ENCODE data around the gene GNAQ.

GNAQ gene

GRCh38 chr9:77752554-77752953 is 279.1 kb downstream of the GNAQ start:
- no peak for TF ChIP-seq CTCF (IDR thresholded peaks at IDR 0.05; ENCODE audit: low read depth, low read length)
- no peak overlapping the region for H3K4me3 ChIP-seq (ENCODE audit: low read depth, low read length)

- peak; percentile 43; the same call in 1 of the 2 replicates for TF ChIP-seq CTCF (IDR thresholded peaks at IDR 0.05; ENCODE audit: low read depth, low read length)
- no peak overlapping the region for H3K4me3 ChIP-seq (ENCODE audit: low read depth, low read length)
Observed at GRCh38 chr9:77751341-77752091, 280.1 kb downstream of the GNAQ start.

- TF ChIP-seq CTCF (IDR thresholded peaks at IDR 0.05; ENCODE audit: low read depth, low read length) = no peak
- H3K4me3 ChIP-seq (ENCODE audit: low read depth, low read length) = no peak overlapping the region
Observed at GRCh38 chr9:77750981-77751340, 280.6 kb downstream of the GNAQ start.

GRCh38 chr9:77750284-77750683 is 281.3 kb downstream of the GNAQ start:
- no peak overlapping the region for H3K4me3 ChIP-seq (ENCODE audit: low read depth, low read length)
- no peak for TF ChIP-seq CTCF (IDR thresholded peaks at IDR 0.05; ENCODE audit: low read depth, low read length)

GRCh38 chr9:77748214-77748772 is 283.3 kb downstream of the GNAQ start:
- no peak for TF ChIP-seq CTCF (IDR thresholded peaks at IDR 0.05; ENCODE audit: low read depth, low read length)
- H3K4me3 ChIP-seq (ENCODE audit: low read depth, low read length) = no peak overlapping the region

GRCh38 chr9:77747163-77747562 is 284.4 kb downstream of the GNAQ start:
- H3K4me3 ChIP-seq (ENCODE audit: low read depth, low read length) = no peak overlapping the region
- no peak for TF ChIP-seq CTCF (IDR thresholded peaks at IDR 0.05; ENCODE audit: low read depth, low read length)

GRCh38 chr9:77744841-77745430 is 286.7 kb downstream of the GNAQ start:
- H3K4me3 ChIP-seq (ENCODE audit: low read depth, low read length) = no peak overlapping the region
- no peak for TF ChIP-seq CTCF (IDR thresholded peaks at IDR 0.05; ENCODE audit: low read depth, low read length)
